ENCODE results near the gene PPIE.

Gene PPIE

GRCh38 chr1:39754026-39754570 is 15.4 kb downstream of the PPIE start:
- in situ Hi-C loops (cut with MboI; ENCODE audit: low pct_unique_long_range_greater_than_20kb, low sequenced_read_pairs, unreplicated experiment), result no loop called here
- TF ChIP-seq, protein P1, sequence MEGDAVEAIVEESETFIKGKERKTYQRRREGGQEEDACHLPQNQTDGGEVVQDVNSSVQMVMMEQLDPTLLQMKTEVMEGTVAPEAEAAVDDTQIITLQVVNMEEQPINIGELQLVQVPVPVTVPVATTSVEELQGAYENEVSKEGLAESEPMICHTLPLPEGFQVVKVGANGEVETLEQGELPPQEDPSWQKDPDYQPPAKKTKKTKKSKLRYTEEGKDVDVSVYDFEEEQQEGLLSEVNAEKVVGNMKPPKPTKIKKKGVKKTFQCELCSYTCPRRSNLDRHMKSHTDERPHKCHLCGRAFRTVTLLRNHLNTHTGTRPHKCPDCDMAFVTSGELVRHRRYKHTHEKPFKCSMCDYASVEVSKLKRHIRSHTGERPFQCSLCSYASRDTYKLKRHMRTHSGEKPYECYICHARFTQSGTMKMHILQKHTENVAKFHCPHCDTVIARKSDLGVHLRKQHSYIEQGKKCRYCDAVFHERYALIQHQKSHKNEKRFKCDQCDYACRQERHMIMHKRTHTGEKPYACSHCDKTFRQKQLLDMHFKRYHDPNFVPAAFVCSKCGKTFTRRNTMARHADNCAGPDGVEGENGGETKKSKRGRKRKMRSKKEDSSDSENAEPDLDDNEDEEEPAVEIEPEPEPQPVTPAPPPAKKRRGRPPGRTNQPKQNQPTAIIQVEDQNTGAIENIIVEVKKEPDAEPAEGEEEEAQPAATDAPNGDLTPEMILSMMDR (IDR thresholded peaks at IDR 0.05; ENCODE audit: extremely low read depth, insufficient read depth, missing control alignments), result no peak
- no peak for DNase-seq (ENCODE audit: low spot score)

- TF ChIP-seq, protein P1 (IDR thresholded peaks at IDR 0.05; ENCODE audit: extremely low read depth, insufficient read depth, missing control alignments), result no peak
- in situ Hi-C loops (cut with MboI; ENCODE audit: low pct_unique_long_range_greater_than_20kb, low sequenced_read_pairs, unreplicated experiment), result no loop called here
- DNase-seq (ENCODE audit: low spot score), result no peak
These were observed 16.3 kb downstream of the PPIE start for GRCh38 chr1:39754906-39755504.

DNA sequence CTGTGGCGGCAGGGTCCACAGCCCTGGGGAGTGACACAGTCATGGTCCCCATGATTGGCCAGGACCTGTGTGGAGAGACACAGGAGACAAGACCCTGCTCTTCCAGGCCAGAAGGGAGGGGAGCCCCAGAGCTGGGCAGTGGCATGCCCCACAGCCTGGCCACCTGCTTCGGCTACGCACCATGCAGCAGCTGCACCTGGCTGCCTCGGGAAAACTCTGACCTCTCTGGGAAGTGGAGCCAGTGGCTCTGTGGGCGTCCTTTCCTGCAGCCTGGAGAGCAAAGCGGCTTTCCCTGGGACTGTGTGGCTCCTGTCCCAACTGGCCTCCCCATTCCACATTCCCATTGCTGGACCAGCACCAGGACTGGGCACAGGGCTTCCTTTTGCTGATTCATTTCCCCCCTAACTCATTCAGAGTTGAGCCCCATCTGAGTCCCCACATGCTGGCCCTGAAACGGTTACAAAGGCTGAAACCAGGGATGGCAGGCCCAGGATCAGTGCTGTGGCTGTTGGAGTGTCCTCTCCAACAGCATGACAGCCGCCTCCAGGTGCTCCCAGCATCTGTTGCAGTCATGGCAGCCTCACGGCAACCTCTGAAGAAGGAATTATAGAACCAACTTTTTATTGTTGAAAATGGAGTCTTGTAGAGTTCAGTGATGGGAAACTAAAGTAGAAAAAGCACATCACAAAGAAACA is 17.4 kb downstream of the PPIE start:
- TF ChIP-seq, protein P1 (IDR thresholded peaks at IDR 0.05; ENCODE audit: extremely low read depth, insufficient read depth, missing control alignments), result no peak
- in situ Hi-C loops (cut with MboI; ENCODE audit: low pct_unique_long_range_greater_than_20kb, low sequenced_read_pairs, unreplicated experiment), result no loop called here
- no peak for DNase-seq (ENCODE audit: low spot score)

DNA sequence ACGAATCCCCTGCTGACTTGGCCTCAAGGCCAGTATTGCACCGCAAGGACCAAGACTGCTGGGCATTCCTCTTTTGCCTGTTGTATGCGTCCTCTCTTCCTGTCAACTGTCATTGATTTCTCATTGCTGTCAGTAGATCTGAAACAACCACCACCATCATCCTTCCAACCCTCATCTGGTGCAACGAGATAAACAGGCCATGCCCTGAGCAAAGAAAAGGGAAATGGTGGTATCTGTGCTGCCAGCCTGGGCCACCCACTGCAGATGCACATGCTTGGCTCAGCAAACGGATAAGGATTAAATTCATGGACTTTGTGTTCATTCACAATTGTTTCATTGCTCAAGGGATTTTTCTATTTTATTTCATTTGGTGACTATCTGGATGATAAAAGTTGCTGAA is 18.8 kb downstream of the PPIE start:
- in situ Hi-C loops (cut with MboI; ENCODE audit: low pct_unique_long_range_greater_than_20kb, low sequenced_read_pairs, unreplicated experiment), result no loop called here
- no peak for DNase-seq (ENCODE audit: low spot score)
- TF ChIP-seq, protein P1 (IDR thresholded peaks at IDR 0.05; ENCODE audit: extremely low read depth, insufficient read depth, missing control alignments), result no peak

- TF ChIP-seq, protein P1 (IDR thresholded peaks at IDR 0.05; ENCODE audit: extremely low read depth, insufficient read depth, missing control alignments), result no peak
- DNase-seq (ENCODE audit: low spot score), result no peak
- in situ Hi-C loops (cut with MboI; ENCODE audit: low pct_unique_long_range_greater_than_20kb, low sequenced_read_pairs, unreplicated experiment), result no loop called here
These were observed 20.1 kb downstream of the PPIE start for GRCh38 chr1:39758556-39759435.

- TF ChIP-seq, protein P1 (IDR thresholded peaks at IDR 0.05; ENCODE audit: extremely low read depth, insufficient read depth, missing control alignments), result no peak
- in situ Hi-C loops (cut with MboI; ENCODE audit: low pct_unique_long_range_greater_than_20kb, low sequenced_read_pairs, unreplicated experiment), result no loop called here
- no peak for DNase-seq (ENCODE audit: low spot score)
These were observed 20.7 kb downstream of the PPIE start for GRCh38 chr1:39759436-39759726.
